Liver (tissue), 9 donors: ENCODE measurements around the gene RGCC. TPM values are rescaled to one million over a fixed set of nuclear protein-coding genes. Genes with fewer than 3 reads are reported as not detected.

Source experiments
- DNase-seq: peaks from one replicate; pipeline ENCODE4 v3.0.0-alpha.2; 2017; ENCODE audit warnings: low spot score
- H3K27ac ChIP-seq, 2 donors: one replicate each; pipeline ENCODE4 v1.7.0; 2013; ENCODE audit warnings: inconsistent platforms in 2 of 2, low read length in 2 of 2, control low read depth in 1 of 2, low read depth in 1 of 2, mild to moderate bottlenecking in 1 of 2
- H3K27me3 ChIP-seq, 4 donors: one replicate each; pipeline versions ENCODE4 v1.6.1 to v1.7.0; 2013; ENCODE audit warnings: low read length in 3 of 4, inconsistent platforms in 1 of 4, mild to moderate bottlenecking in 1 of 4, moderate library complexity in 1 of 4; ENCODE audit not compliant: control insufficient read depth in 4 of 4, insufficient read depth in 4 of 4
- H3K36me3 ChIP-seq, 4 donors: one replicate each; pipeline versions ENCODE4 v1.6.1 to v1.7.0; 2013; ENCODE audit warnings: low read length in 3 of 4, mild to moderate bottlenecking in 3 of 4, low read depth in 1 of 4, moderate library complexity in 1 of 4; ENCODE audit not compliant: control insufficient read depth in 4 of 4, insufficient read depth in 3 of 4
- H3K4me1 ChIP-seq, 4 donors: one replicate each; pipeline versions ENCODE4 v1.6.1 to v1.7.0; 2013; ENCODE audit warnings: low read length in 3 of 4, mild to moderate bottlenecking in 3 of 4, moderate library complexity in 1 of 4; ENCODE audit not compliant: control insufficient read depth in 4 of 4, insufficient read depth in 4 of 4
- H3K4me3 ChIP-seq, 3 donors: one replicate each; pipeline versions ENCODE4 v1.6.1 to v1.7.0; 2013; ENCODE audit warnings: low read length in 3 of 3, control low read depth in 1 of 3, low read depth in 1 of 3, mild to moderate bottlenecking in 1 of 3
- H3K9ac ChIP-seq, 2 donors: one replicate each; pipeline ENCODE4 v1.7.0; 2013; ENCODE audit warnings: low read length in 2 of 2, mild to moderate bottlenecking in 2 of 2, moderate library complexity in 2 of 2, control low read depth in 1 of 2, low read depth in 1 of 2
- H3K9me3 ChIP-seq, 4 donors: one replicate each; pipeline versions ENCODE4 v1.6.1 to v1.7.0; 2013; ENCODE audit warnings: low read length in 3 of 4; ENCODE audit not compliant: control insufficient read depth in 4 of 4
- EGR1 ChIP-seq, 2 donors: IDR thresholded peaks; 2 replicates each; pipeline ENCODE4 v1.6.1; 2016 to 2018; ENCODE audit warnings: antibody characterized with exemption in 2 of 2, low read depth in 2 of 2
- FOXA1 ChIP-seq: IDR thresholded peaks from 2 replicates; pipeline ENCODE4 v1.6.1; 2016; ENCODE audit warnings: antibody characterized with exemption
- FOXA2 ChIP-seq: IDR thresholded peaks from 2 replicates; pipeline ENCODE4 v1.6.1; 2016; ENCODE audit warnings: antibody characterized with exemption
- GABPA ChIP-seq, 2 donors: IDR thresholded peaks in 1 of 2; conservative IDR thresholded peaks in 1 of 2; 2 replicates each; pipeline ENCODE4 v1.6.1; 2016; ENCODE audit warnings: antibody characterized with exemption in 2 of 2, mild to moderate bottlenecking in 1 of 2, moderate library complexity in 1 of 2
- HNF4A ChIP-seq, 2 donors: conservative IDR thresholded peaks; 2 replicates each; pipeline ENCODE4 v1.6.1; 2016; ENCODE audit warnings: antibody characterized with exemption in 2 of 2, mild to moderate bottlenecking in 2 of 2
- HNF4G ChIP-seq: IDR thresholded peaks from 2 replicates; pipeline ENCODE4 v1.6.1; 2016; ENCODE audit warnings: antibody characterized with exemption
- JUND ChIP-seq, 2 donors: IDR thresholded peaks; 2 replicates each; pipeline ENCODE4 v1.6.1; 2016; ENCODE audit warnings: antibody characterized with exemption in 2 of 2
- NR2F2 ChIP-seq: IDR thresholded peaks from 2 replicates; pipeline ENCODE4 v1.6.1; 2016; ENCODE audit warnings: antibody characterized with exemption
- RAD21 ChIP-seq, 2 donors: IDR thresholded peaks; 2 replicates each; pipeline ENCODE4 v1.6.1; 2016; ENCODE audit warnings: antibody characterized with exemption in 2 of 2, mild to moderate bottlenecking in 2 of 2
- RXRA ChIP-seq, 2 donors: IDR thresholded peaks; 2 replicates each; pipeline ENCODE4 v1.6.1; 2017 to 2018; ENCODE audit warnings: antibody characterized with exemption in 2 of 2, mild to moderate bottlenecking in 1 of 2
- SP1 ChIP-seq: IDR thresholded peaks from 2 replicates; pipeline ENCODE4 v1.6.1; 2018; ENCODE audit warnings: antibody characterized with exemption, mild to moderate bottlenecking
- TAF1 ChIP-seq: conservative IDR thresholded peaks from 2 replicates; pipeline ENCODE4 v1.6.1; 2016; ENCODE audit warnings: antibody characterized with exemption, mild to moderate bottlenecking
- YY1 ChIP-seq: IDR thresholded peaks from 2 replicates; pipeline ENCODE4 v1.6.1; 2016; ENCODE audit warnings: antibody characterized with exemption, mild to moderate bottlenecking
- WGBS: extraction: QIAGEN DNeasy Blood & Tissue Kit; methylation state at CpG from one replicate; pipeline ENCODE4 v1.1.7; 2013; 5-methylcytosine and 5-hydroxymethylcytosine counted together
- polyA plus RNA-seq, 2 donors: library from polyadenylated mRNA; stranded (reverse) in 1 of 2; unstranded in 1 of 2; fragments of 200-250 nt in 1 of 2; fragments of >200 nt in 1 of 2; fragmentation: Nextera tagmentation in 1 of 2; extraction: Ambion mirVana in 1 of 2; gene quantifications; one replicate each; pipeline versions ENCODE4 v1.2.1 to v1.2.3, GENCODE V29; 2013 to 2015
- total RNA-seq, 2 donors: library from RNA; depleted of rRNA; stranded (reverse); fragments of >200 nt; gene quantifications; one replicate each; pipeline ENCODE4 v1.2.3, GENCODE V29; 2014
- TF ChIP-seq, protein P1 (sequence below): IDR thresholded peaks from 2 replicates; pipeline ENCODE4 v1.6.1; 2016; ENCODE audit warnings: antibody characterized with exemption
- TF ChIP-seq, protein P2 (sequence below): IDR thresholded peaks from 2 replicates; pipeline ENCODE4 v1.6.1; 2016; ENCODE audit warnings: antibody characterized with exemption, mild to moderate bottlenecking
- TF ChIP-seq, protein P3 (sequence below): IDR thresholded peaks from 2 replicates; pipeline ENCODE4 v1.6.1; 2016; ENCODE audit warnings: antibody characterized with exemption
- TF ChIP-seq, protein P4 (sequence below): fragments of 150-350 bp; IDR thresholded peaks from 2 replicates; pipeline ENCODE4 v1.5.1; 2017; ENCODE audit warnings: improper control_type of control experiment, low read depth, low read length; ENCODE audit not compliant: missing input control
- TF ChIP-seq, protein P5 (sequence below): IDR thresholded peaks from 2 replicates; pipeline ENCODE4 v1.6.1; 2016; ENCODE audit warnings: antibody characterized with exemption
- donor health status: healthy.
- donor health status: healthy.
- donor health status: healthy.
- donor health status: healthy.
- donor health status: healthy.

RGCC gene
- total and polyA plus RNA-seq, 4 donors = 0.59 to 96.7 (median 1.3) TPM

DNA sequence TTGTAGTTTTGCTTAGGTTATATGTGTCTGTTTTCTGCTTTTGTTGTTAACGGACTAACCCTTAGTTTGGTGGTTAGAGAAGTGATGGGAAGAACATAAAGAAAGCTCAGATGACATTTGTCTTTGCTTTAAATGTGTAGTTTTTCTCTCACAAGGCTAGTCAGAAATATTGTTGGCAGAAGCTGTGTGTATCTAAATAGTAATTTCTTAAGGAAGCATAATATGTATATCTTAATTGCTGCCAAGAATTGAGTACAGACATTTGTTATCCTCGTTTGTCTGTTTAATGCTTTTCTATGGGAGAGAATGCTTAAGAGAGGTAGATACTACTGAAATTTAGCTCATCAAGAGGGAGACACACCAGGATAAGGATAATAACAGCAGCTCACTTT is 2.7 kb downstream of the RGCC start:
- no peak for TF ChIP-seq YY1
- TF ChIP-seq HNF4G = no peak
- TF ChIP-seq SP1 = no peak
- TF ChIP-seq FOXA1 = no peak
- TF ChIP-seq TAF1 = no peak
- no peak for TF ChIP-seq FOXA2
- TF ChIP-seq RXRA (IDR thresholded peaks at IDR 0.05) = no peak
- TF ChIP-seq, protein P1, sequence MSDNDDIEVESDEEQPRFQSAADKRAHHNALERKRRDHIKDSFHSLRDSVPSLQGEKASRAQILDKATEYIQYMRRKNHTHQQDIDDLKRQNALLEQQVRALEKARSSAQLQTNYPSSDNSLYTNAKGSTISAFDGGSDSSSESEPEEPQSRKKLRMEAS = no peak
- TF ChIP-seq HNF4A (conservative IDR thresholded peaks at IDR 0.05) = no peak
- TF ChIP-seq, protein P2, sequence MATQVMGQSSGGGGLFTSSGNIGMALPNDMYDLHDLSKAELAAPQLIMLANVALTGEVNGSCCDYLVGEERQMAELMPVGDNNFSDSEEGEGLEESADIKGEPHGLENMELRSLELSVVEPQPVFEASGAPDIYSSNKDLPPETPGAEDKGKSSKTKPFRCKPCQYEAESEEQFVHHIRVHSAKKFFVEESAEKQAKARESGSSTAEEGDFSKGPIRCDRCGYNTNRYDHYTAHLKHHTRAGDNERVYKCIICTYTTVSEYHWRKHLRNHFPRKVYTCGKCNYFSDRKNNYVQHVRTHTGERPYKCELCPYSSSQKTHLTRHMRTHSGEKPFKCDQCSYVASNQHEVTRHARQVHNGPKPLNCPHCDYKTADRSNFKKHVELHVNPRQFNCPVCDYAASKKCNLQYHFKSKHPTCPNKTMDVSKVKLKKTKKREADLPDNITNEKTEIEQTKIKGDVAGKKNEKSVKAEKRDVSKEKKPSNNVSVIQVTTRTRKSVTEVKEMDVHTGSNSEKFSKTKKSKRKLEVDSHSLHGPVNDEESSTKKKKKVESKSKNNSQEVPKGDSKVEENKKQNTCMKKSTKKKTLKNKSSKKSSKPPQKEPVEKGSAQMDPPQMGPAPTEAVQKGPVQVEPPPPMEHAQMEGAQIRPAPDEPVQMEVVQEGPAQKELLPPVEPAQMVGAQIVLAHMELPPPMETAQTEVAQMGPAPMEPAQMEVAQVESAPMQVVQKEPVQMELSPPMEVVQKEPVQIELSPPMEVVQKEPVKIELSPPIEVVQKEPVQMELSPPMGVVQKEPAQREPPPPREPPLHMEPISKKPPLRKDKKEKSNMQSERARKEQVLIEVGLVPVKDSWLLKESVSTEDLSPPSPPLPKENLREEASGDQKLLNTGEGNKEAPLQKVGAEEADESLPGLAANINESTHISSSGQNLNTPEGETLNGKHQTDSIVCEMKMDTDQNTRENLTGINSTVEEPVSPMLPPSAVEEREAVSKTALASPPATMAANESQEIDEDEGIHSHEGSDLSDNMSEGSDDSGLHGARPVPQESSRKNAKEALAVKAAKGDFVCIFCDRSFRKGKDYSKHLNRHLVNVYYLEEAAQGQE = no peak
- no peak for TF ChIP-seq EGR1 (IDR thresholded peaks at IDR 0.05; ENCODE audit: low read depth in 2 of 2)
- TF ChIP-seq, protein P3, sequence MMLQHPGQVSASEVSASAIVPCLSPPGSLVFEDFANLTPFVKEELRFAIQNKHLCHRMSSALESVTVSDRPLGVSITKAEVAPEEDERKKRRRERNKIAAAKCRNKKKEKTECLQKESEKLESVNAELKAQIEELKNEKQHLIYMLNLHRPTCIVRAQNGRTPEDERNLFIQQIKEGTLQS = no peak
- DNase-seq = no peak
- no peak overlapping the region for H3K27ac ChIP-seq
- 88% methylated on average over 2 of the region's 2 CpGs for WGBS
- H3K4me3 ChIP-seq = no peak overlapping the region
- peaks cover 8 to 16% (median 10%) of the 10 kb centered on the region in 4 donors for H3K4me1 ChIP-seq
- no peak overlapping the region for H3K9ac ChIP-seq
- no peaks in the 10 kb centered on the region for H3K36me3 ChIP-seq
- peaks cover 0 to 4% (median 0%) of the 10 kb centered on the region in 4 donors for H3K9me3 ChIP-seq
- no peaks in the 10 kb centered on the region for H3K27me3 ChIP-seq

DNA sequence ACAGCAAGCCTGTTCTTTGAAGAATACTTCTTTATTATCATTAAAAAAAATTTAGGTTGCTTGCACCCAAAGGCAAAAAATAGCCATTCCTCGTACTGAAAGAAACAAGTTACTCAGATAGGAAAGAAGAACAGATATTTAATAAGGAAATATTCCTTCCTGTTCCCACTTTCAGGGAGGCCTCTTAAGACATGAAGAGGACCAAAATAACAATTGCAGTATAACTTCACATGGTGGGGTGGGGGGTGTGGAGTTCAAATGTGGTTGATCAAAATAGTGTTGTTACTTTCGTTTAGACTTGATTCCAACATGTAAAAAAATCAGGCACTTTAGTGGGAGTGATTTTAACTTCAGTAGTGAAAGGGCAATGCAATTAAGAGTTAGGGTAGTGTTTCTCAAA is 3.6 kb downstream of the RGCC start:
- Histone ChIP-seq H3K4me3 (no peak overlapping the region), H3K9ac (no peak overlapping the region), H3K9me3 (peaks cover 0 to 4% (median 0%) of the 10 kb centered on the region in 4 donors), H3K27ac (no peak overlapping the region), H3K27me3 (no peaks in the 10 kb centered on the region), H3K4me1 (peaks cover 8 to 16% (median 10%) of the 10 kb centered on the region in 4 donors), H3K36me3 (no peaks in the 10 kb centered on the region)
- WGBS = 39% methylated on average over 2 of the region's 2 CpGs
- TF ChIP-seq HNF4A (conservative IDR thresholded peaks at IDR 0.05) (no peak), EGR1 (IDR thresholded peaks at IDR 0.05; ENCODE audit: low read depth in 2 of 2) (no peak), RAD21 (IDR thresholded peaks at IDR 0.05) (no peak), YY1 (no peak), NR2F2 (no peak), GABPA (IDR thresholded peaks at IDR 0.05 in 1 of 2, conservative IDR thresholded peaks at IDR 0.05 in 1 of 2) (no peak), JUND (IDR thresholded peaks at IDR 0.05) (no peak), HNF4G (no peak), RXRA (IDR thresholded peaks at IDR 0.05) (no peak)
- TF ChIP-seq, protein P1 = no peak
- TF ChIP-seq, protein P4, sequence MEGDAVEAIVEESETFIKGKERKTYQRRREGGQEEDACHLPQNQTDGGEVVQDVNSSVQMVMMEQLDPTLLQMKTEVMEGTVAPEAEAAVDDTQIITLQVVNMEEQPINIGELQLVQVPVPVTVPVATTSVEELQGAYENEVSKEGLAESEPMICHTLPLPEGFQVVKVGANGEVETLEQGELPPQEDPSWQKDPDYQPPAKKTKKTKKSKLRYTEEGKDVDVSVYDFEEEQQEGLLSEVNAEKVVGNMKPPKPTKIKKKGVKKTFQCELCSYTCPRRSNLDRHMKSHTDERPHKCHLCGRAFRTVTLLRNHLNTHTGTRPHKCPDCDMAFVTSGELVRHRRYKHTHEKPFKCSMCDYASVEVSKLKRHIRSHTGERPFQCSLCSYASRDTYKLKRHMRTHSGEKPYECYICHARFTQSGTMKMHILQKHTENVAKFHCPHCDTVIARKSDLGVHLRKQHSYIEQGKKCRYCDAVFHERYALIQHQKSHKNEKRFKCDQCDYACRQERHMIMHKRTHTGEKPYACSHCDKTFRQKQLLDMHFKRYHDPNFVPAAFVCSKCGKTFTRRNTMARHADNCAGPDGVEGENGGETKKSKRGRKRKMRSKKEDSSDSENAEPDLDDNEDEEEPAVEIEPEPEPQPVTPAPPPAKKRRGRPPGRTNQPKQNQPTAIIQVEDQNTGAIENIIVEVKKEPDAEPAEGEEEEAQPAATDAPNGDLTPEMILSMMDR = no peak
- TF ChIP-seq, protein P3 = no peak
- TF ChIP-seq, protein P2 = no peak
- TF ChIP-seq, protein P5, sequence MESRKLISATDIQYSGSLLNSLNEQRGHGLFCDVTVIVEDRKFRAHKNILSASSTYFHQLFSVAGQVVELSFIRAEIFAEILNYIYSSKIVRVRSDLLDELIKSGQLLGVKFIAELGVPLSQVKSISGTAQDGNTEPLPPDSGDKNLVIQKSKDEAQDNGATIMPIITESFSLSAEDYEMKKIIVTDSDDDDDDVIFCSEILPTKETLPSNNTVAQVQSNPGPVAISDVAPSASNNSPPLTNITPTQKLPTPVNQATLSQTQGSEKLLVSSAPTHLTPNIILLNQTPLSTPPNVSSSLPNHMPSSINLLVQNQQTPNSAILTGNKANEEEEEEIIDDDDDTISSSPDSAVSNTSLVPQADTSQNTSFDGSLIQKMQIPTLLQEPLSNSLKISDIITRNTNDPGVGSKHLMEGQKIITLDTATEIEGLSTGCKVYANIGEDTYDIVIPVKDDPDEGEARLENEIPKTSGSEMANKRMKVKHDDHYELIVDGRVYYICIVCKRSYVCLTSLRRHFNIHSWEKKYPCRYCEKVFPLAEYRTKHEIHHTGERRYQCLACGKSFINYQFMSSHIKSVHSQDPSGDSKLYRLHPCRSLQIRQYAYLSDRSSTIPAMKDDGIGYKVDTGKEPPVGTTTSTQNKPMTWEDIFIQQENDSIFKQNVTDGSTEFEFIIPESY = no peak
- DNase-seq = no peak
